Muscle layer of colon (tissue), 2 donors: ENCODE data around the gene B4GALNT3.

Experiments used
- H3K27ac ChIP-seq: one replicate; pipeline ENCODE4 v1.7.0; 2013; ENCODE audit warnings: low read depth, mild to moderate bottlenecking, low read length, moderate library complexity
- H3K27me3 ChIP-seq, 2 donors: one replicate each; pipeline ENCODE4 v1.7.0; 2013; ENCODE audit warnings: low read length in 2 of 2, mild to moderate bottlenecking in 2 of 2; ENCODE audit not compliant: insufficient read depth in 2 of 2, control insufficient read depth in 1 of 2
- H3K36me3 ChIP-seq: one replicate; pipeline ENCODE4 v1.7.0; 2013; ENCODE audit warnings: mild to moderate bottlenecking, low read length; ENCODE audit not compliant: insufficient read depth
- H3K4me1 ChIP-seq: one replicate; pipeline ENCODE4 v1.7.0; 2013; ENCODE audit warnings: mild to moderate bottlenecking, low read length; ENCODE audit not compliant: insufficient read depth
- H3K4me3 ChIP-seq, 2 donors: one replicate each; pipeline ENCODE4 v1.7.0; 2013; ENCODE audit warnings: low read length in 2 of 2, low read depth in 1 of 2, mild to moderate bottlenecking in 1 of 2, moderate library complexity in 1 of 2
- H3K9ac ChIP-seq: one replicate; pipeline ENCODE4 v1.7.0; 2013; ENCODE audit warnings: low read length
- H3K9me3 ChIP-seq: one replicate; pipeline ENCODE4 v1.7.0; 2013; ENCODE audit warnings: mild to moderate bottlenecking, low read length
- donor health status: abdominal sarcoma.
- donor health status: Adenocarcinoma of cecum.

B4GALNT3 gene

GRCh38 chr12:531951-532585 lies 72.3 kb downstream of the B4GALNT3 start:
- no peak overlapping the region for H3K9ac ChIP-seq
- no peaks in the 10 kb centered on the region for H3K4me1 ChIP-seq
- H3K4me3 ChIP-seq: no peak overlapping the region
- no peak overlapping the region for H3K27ac ChIP-seq
- H3K9me3 ChIP-seq: no peaks in the 10 kb centered on the region
- H3K36me3 ChIP-seq: no peaks in the 10 kb centered on the region
- H3K27me3 ChIP-seq: no peaks in the 10 kb centered on the region

GRCh38 chr12:532908-533565 lies 73.3 kb downstream of the B4GALNT3 start:
- Histone ChIP-seq H3K9ac (no peak overlapping the region), H3K9me3 (no peaks in the 10 kb centered on the region), H3K27ac (no peak overlapping the region), H3K4me1 (no peaks in the 10 kb centered on the region), H3K36me3 (no peaks in the 10 kb centered on the region), H3K4me3 (no peak overlapping the region), H3K27me3 (no peaks in the 10 kb centered on the region)

- H3K27ac ChIP-seq: no peak overlapping the region
Observed at GRCh38 chr12:533718-534117, 74.0 kb downstream of the B4GALNT3 start.

GRCh38 chr12:534216-534615 lies 74.5 kb downstream of the B4GALNT3 start:
- no peaks in the 10 kb centered on the region for H3K4me1 ChIP-seq
- no peak overlapping the region for H3K27ac ChIP-seq
- no peaks in the 10 kb centered on the region for H3K36me3 ChIP-seq
- no peak overlapping the region for H3K9ac ChIP-seq
- no peaks in the 10 kb centered on the region for H3K27me3 ChIP-seq
- H3K9me3 ChIP-seq: no peaks in the 10 kb centered on the region
- no peak overlapping the region for H3K4me3 ChIP-seq

More at GRCh38 chr12:533718-534117, 74.0 kb downstream of the B4GALNT3 start:
- no peaks in the 10 kb centered on the region for H3K4me1 ChIP-seq
- H3K4me3 ChIP-seq: no peak overlapping the region
- no peaks in the 10 kb centered on the region for H3K9me3 ChIP-seq
- no peaks in the 10 kb centered on the region for H3K36me3 ChIP-seq
- H3K27me3 ChIP-seq: no peaks in the 10 kb centered on the region
- H3K9ac ChIP-seq: no peak overlapping the region

- no peak overlapping the region for H3K27ac ChIP-seq
Observed at GRCh38 chr12:535396-535795, 75.7 kb downstream of the B4GALNT3 start.

GRCh38 chr12:536751-537245 lies 77.1 kb downstream of the B4GALNT3 start:
- Histone ChIP-seq H3K4me1 (no peaks in the 10 kb centered on the region), H3K36me3 (no peaks in the 10 kb centered on the region), H3K9ac (no peak overlapping the region), H3K27ac (no peak overlapping the region), H3K27me3 (no peaks in the 10 kb centered on the region), H3K9me3 (no peaks in the 10 kb centered on the region), H3K4me3 (no peak overlapping the region)

More at GRCh38 chr12:535396-535795, 75.7 kb downstream of the B4GALNT3 start:
- H3K9me3 ChIP-seq: no peaks in the 10 kb centered on the region
- H3K27me3 ChIP-seq: no peaks in the 10 kb centered on the region
- H3K36me3 ChIP-seq: no peaks in the 10 kb centered on the region
- H3K4me3 ChIP-seq: no peak overlapping the region
- no peaks in the 10 kb centered on the region for H3K4me1 ChIP-seq
- H3K9ac ChIP-seq: no peak overlapping the region

GRCh38 chr12:537772-538171 lies 78.0 kb downstream of the B4GALNT3 start:
- Histone ChIP-seq H3K27me3 (no peaks in the 10 kb centered on the region), H3K4me3 (no peak overlapping the region), H3K9ac (no peak overlapping the region), H3K4me1 (no peaks in the 10 kb centered on the region), H3K9me3 (no peaks in the 10 kb centered on the region), H3K27ac (no peak overlapping the region), H3K36me3 (no peaks in the 10 kb centered on the region)

- no peaks in the 10 kb centered on the region for H3K9me3 ChIP-seq
- no peaks in the 10 kb centered on the region for H3K4me1 ChIP-seq
- H3K4me3 ChIP-seq: no peak overlapping the region
- no peak overlapping the region for H3K9ac ChIP-seq
- H3K36me3 ChIP-seq: no peaks in the 10 kb centered on the region
- H3K27ac ChIP-seq: no peak overlapping the region
- H3K27me3 ChIP-seq: no peaks in the 10 kb centered on the region
Observed at GRCh38 chr12:538731-539539, 79.2 kb downstream of the B4GALNT3 start.

GRCh38 chr12:539540-540310 lies 80.0 kb downstream of the B4GALNT3 start:
- no peaks in the 10 kb centered on the region for H3K9me3 ChIP-seq
- H3K4me1 ChIP-seq: no peaks in the 10 kb centered on the region
- H3K4me3 ChIP-seq: no peak overlapping the region
- H3K27me3 ChIP-seq: no peaks in the 10 kb centered on the region
- no peaks in the 10 kb centered on the region for H3K36me3 ChIP-seq
- no peak overlapping the region for H3K9ac ChIP-seq
- H3K27ac ChIP-seq: no peak overlapping the region

- Histone ChIP-seq H3K9me3 (no peaks in the 10 kb centered on the region), H3K27me3 (peaks cover 0 to 4% of the 10 kb centered on the region in 2 donors), H3K27ac (no peak overlapping the region), H3K4me3 (no peak overlapping the region), H3K36me3 (no peaks in the 10 kb centered on the region), H3K4me1 (no peaks in the 10 kb centered on the region), H3K9ac (no peak overlapping the region)
Observed at GRCh38 chr12:541676-542324, 82.1 kb downstream of the B4GALNT3 start.
